Stimulated activated CD8-positive, alpha-beta memory T cell treated with anti-CD3 and anti-CD28 coated beads, Interleukin-4, amount 100 ng/mL, for 1 hour (primary cell): ENCODE data around the gene LDLRAD4.
A peak's percentile ranks its signal among the peaks of the same experiment; 100 is the strongest.

Experiments
- DNase-seq, 2 donors: peaks; one replicate each; pipeline ENCODE4 v3.0.0-alpha.2; 2020; ENCODE audit warnings: low read depth in 2 of 2, low spot score in 1 of 2

LDLRAD4 gene

GRCh38 chr18:13201292-13201691 lies 17.3 kb upstream of the LDLRAD4 start:
- no peak for DNase-seq

- DNase-seq = no peak
These were observed 16.0 kb upstream of the LDLRAD4 start for GRCh38 chr18:13202571-13202970.

GRCh38 chr18:13206301-13206700 lies 12.3 kb upstream of the LDLRAD4 start:
- no peak for DNase-seq

GRCh38 chr18:13207294-13207693 lies 11.3 kb upstream of the LDLRAD4 start:
- no peak for DNase-seq

GRCh38 chr18:13211534-13211933 lies 7.0 kb upstream of the LDLRAD4 start:
- no peak for DNase-seq

- no peak for DNase-seq
These were observed 5.3 kb upstream of the LDLRAD4 start for GRCh38 chr18:13213036-13213795.

GRCh38 chr18:13214609-13215008 lies 4.0 kb upstream of the LDLRAD4 start:
- DNase-seq = no peak

- peak in 1 of 2 donors; percentile 23 for DNase-seq
These were observed 2.4 kb upstream of the LDLRAD4 start for GRCh38 chr18:13216092-13216582.

- DNase-seq = no peak
These were observed 1.7 kb upstream of the LDLRAD4 start for GRCh38 chr18:13216711-13217465.

GRCh38 chr18:13217466-13217961 lies 1.0 kb upstream of the LDLRAD4 start:
- peak in 1 of 2 donors; percentile 6 for DNase-seq

- DNase-seq = no peak
These were observed 591 bp upstream of the LDLRAD4 start for GRCh38 chr18:13217971-13218367.

GRCh38 chr18:13218997-13219396 lies 437 bp downstream of the LDLRAD4 start:
- no peak for DNase-seq

- no peak for DNase-seq
These were observed 1.1 kb downstream of the LDLRAD4 start for GRCh38 chr18:13219593-13220159.

- no peak for DNase-seq
These were observed 1.9 kb downstream of the LDLRAD4 start for GRCh38 chr18:13220361-13220991.

- DNase-seq = no peak
These were observed 3.6 kb downstream of the LDLRAD4 start for GRCh38 chr18:13221869-13222855.

GRCh38 chr18:13222856-13223281 lies 4.3 kb downstream of the LDLRAD4 start:
- DNase-seq = no peak

GRCh38 chr18:13223311-13224143 lies 5.0 kb downstream of the LDLRAD4 start:
- DNase-seq = no peak

GRCh38 chr18:13225261-13225660 lies 6.7 kb downstream of the LDLRAD4 start:
- DNase-seq = no peak

GRCh38 chr18:13226533-13227144 lies 8.1 kb downstream of the LDLRAD4 start:
- DNase-seq = no peak
